OCI-LY3 (cell line): Measurements from ENCODE around the gene SLC26A9.

Experiments used
- EZH2phosphoT487 ChIP-seq: fragments of 200-600 bp; shearing (Covaris generic); IDR thresholded peaks from 2 replicates; pipeline ENCODE4 v1.6.1; 2018; ENCODE audit warnings: antibody characterized with exemption, mixed run types, low read depth
- TF ChIP-seq, protein P1 (sequence below): fragments of 200-600, 300-600 bp; sonication (generic); IDR thresholded peaks from 2 replicates; pipeline ENCODE4 v1.5.1; 2014; ENCODE audit warnings: antibody characterized with exemption, low read length, low read depth

DNA sequence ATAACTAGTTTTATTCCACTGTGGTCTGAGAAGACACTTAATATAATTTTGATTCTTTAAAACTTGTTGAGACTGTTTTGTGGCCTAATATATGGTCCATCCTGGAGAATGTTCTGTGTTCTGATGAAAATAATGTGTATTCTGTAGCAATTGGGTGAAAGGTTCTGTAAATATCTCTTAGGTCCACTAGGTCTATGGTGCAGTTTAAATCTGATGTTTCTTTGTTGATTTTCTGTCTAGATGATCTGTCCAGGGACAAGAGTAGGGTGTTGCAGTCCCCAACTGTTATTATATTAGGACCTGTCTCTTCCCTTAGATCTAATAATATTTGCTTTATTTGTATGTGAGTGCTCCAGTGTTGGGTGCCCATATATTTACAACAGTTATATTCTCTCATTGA, 59.5 kb downstream of the SLC26A9 start:
- TF ChIP-seq, protein P1, sequence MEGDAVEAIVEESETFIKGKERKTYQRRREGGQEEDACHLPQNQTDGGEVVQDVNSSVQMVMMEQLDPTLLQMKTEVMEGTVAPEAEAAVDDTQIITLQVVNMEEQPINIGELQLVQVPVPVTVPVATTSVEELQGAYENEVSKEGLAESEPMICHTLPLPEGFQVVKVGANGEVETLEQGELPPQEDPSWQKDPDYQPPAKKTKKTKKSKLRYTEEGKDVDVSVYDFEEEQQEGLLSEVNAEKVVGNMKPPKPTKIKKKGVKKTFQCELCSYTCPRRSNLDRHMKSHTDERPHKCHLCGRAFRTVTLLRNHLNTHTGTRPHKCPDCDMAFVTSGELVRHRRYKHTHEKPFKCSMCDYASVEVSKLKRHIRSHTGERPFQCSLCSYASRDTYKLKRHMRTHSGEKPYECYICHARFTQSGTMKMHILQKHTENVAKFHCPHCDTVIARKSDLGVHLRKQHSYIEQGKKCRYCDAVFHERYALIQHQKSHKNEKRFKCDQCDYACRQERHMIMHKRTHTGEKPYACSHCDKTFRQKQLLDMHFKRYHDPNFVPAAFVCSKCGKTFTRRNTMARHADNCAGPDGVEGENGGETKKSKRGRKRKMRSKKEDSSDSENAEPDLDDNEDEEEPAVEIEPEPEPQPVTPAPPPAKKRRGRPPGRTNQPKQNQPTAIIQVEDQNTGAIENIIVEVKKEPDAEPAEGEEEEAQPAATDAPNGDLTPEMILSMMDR: no peak
- TF ChIP-seq EZH2phosphoT487: no peak
